IMR-90 (cell line): Measurements from ENCODE around the gene CRYZL1. TPM values are rescaled to one million over a fixed set of nuclear protein-coding genes. Genes with fewer than 3 reads are reported as not detected.
A peak's percentile ranks its signal among the peaks of the same experiment; 100 is the strongest.

Experiments used
- ATAC-seq: fragments of 200-7000 bp; cut with Tn5 transposase; 2 replicates; pipeline ENCODE4 v1.9.1; 2020; ENCODE audit warnings: low read depth, mild to moderate bottlenecking, moderate library complexity
- BruUV-seq: library from RNA; stranded (reverse); fragments of 400-500 nt; replicated peaks from 2 replicates; lab custom pipeline; 2021; lab: Mats Ljungman, UMichigan
- CTCF ChIA-PET: fragments of 300-600 bp; formaldehyde crosslinking; extraction: SDS; loops from one replicate; lab custom pipeline; 2021; ENCODE audit warnings: antibody characterized with exemption; lab: Yijun Ruan, JAX
- POLR2A ChIA-PET: fragments of 300-600 bp; sonication (Branson Sonifier 250); formaldehyde crosslinking; loops from one replicate; lab custom pipeline; 2022; ENCODE audit warnings: antibody characterized with exemption; ENCODE audit not compliant: unreplicated experiment; lab: Charles Lee
- DNase-seq: peaks from one replicate; pipeline ENCODE4 v3.0.0; 2013
- H2AFZ ChIP-seq: replicated peaks from 2 replicates; pipeline ENCODE3; 2013; ENCODE audit warnings: low read length, mild to moderate bottlenecking; ENCODE audit not compliant: poor library complexity
- H2AK5ac ChIP-seq: 2 replicates; pipeline ENCODE4 v1.6.1; 2013; ENCODE audit warnings: low read depth, low read length, inconsistent platforms
- H2AK9ac ChIP-seq: replicated peaks from 2 replicates; pipeline ENCODE3; 2013; ENCODE audit warnings: mild to moderate bottlenecking, low read depth, low read length, moderate library complexity; ENCODE audit not compliant: poor library complexity
- H2BK120ac ChIP-seq: 2 replicates; pipeline ENCODE4 v1.6.1; 2013; ENCODE audit warnings: low read depth, low read length, inconsistent platforms
- H2BK15ac ChIP-seq: 3 replicates; pipeline ENCODE4 v1.6.1; 2013; ENCODE audit warnings: low read depth, low read length, inconsistent platforms
- H2BK20ac ChIP-seq: 2 replicates; pipeline ENCODE4 v1.6.1; 2013; ENCODE audit warnings: low read depth, mild to moderate bottlenecking, inconsistent platforms, low read length, moderate library complexity
- H2BK5ac ChIP-seq: 2 replicates; pipeline ENCODE4 v1.6.1; 2013; ENCODE audit warnings: mild to moderate bottlenecking, low read depth, low read length, inconsistent platforms; ENCODE audit not compliant: poor library complexity, severe bottlenecking
- H3K14ac ChIP-seq: replicated peaks from 2 replicates; pipeline ENCODE4 v1.6.1; 2013; ENCODE audit warnings: low read depth, low read length, inconsistent platforms
- H3K18ac ChIP-seq: 2 replicates; pipeline ENCODE4 v1.6.1; 2013; ENCODE audit warnings: low read depth, low read length, control low read depth
- H3K23ac ChIP-seq: 2 replicates; pipeline ENCODE4 v1.6.1; 2013; ENCODE audit warnings: low read depth, low read length, inconsistent platforms
- H3K27ac ChIP-seq: 2 replicates; pipeline ENCODE4 v1.5.1; 2013; ENCODE audit warnings: mild to moderate bottlenecking, control low read depth, low read length; ENCODE audit not compliant: insufficient read depth
- H3K27me3 ChIP-seq: 2 replicates; pipeline ENCODE4 v1.6.1; 2013; ENCODE audit warnings: low read length; ENCODE audit not compliant: control insufficient read depth, insufficient read depth
- H3K36me3 ChIP-seq: 2 replicates; pipeline ENCODE4 v1.6.1; 2013; ENCODE audit warnings: low read length, mixed read lengths; ENCODE audit not compliant: control insufficient read depth, insufficient read depth
- H3K4ac ChIP-seq: 2 replicates; pipeline ENCODE4 v1.6.1; 2013; ENCODE audit warnings: low read depth, low read length, inconsistent platforms
- H3K4me1 ChIP-seq: 2 replicates; pipeline ENCODE4 v1.6.1; 2013; ENCODE audit warnings: low read length, mixed read lengths; ENCODE audit not compliant: control insufficient read depth, insufficient read depth
- H3K4me2 ChIP-seq: 2 replicates; pipeline ENCODE4 v1.6.1; 2013; ENCODE audit warnings: low read depth, mild to moderate bottlenecking, control low read depth, low read length, moderate library complexity
- H3K4me3 ChIP-seq: 2 replicates; pipeline ENCODE4 v1.5.1; 2013; ENCODE audit warnings: low read depth, mild to moderate bottlenecking, control low read depth, low read length, moderate library complexity; ENCODE audit not compliant: insufficient read depth
- H3K56ac ChIP-seq: 2 replicates; pipeline ENCODE4 v1.6.1; 2013; ENCODE audit warnings: low read length, inconsistent platforms; ENCODE audit not compliant: insufficient read depth; ENCODE audit errors: extremely low read depth
- H3K79me1 ChIP-seq, 2 experiments: 2 replicates each; pipeline ENCODE4 v1.6.1; 2013; ENCODE audit warnings: low read length in 2 of 2, inconsistent platforms in 1 of 2, low read depth in 1 of 2
- H3K9ac ChIP-seq: 2 replicates; pipeline ENCODE4 v1.6.1; 2013; ENCODE audit warnings: low read depth, low read length, control low read depth
- H3K9me1 ChIP-seq: 2 replicates; pipeline ENCODE4 v1.6.1; 2013; ENCODE audit warnings: low read length, inconsistent platforms; ENCODE audit not compliant: insufficient read depth
- H3K9me3 ChIP-seq: 2 replicates; pipeline ENCODE4 v1.6.1; 2013; ENCODE audit warnings: low read length; ENCODE audit not compliant: control insufficient read depth, insufficient read depth
- H4K20me1 ChIP-seq: 2 replicates; pipeline ENCODE4 v1.6.1; 2013; ENCODE audit warnings: low read length, inconsistent platforms; ENCODE audit not compliant: insufficient read depth
- H4K5ac ChIP-seq: 2 replicates; pipeline ENCODE4 v1.6.1; 2013; ENCODE audit warnings: mild to moderate bottlenecking, low read depth, low read length, control low read depth
- H4K8ac ChIP-seq, 2 experiments: 2 replicates each; pipeline ENCODE4 v1.6.1; 2013; ENCODE audit warnings: low read depth in 2 of 2, low read length in 2 of 2, control low read depth in 1 of 2, inconsistent platforms in 1 of 2
- H4K91ac ChIP-seq: 2 replicates; pipeline ENCODE4 v1.6.1; 2013; ENCODE audit warnings: low read depth, low read length, inconsistent platforms; ENCODE audit not compliant: insufficient read depth
- FOS ChIP-seq: fragments of 150-350 bp; IDR thresholded peaks from 2 replicates; pipeline ENCODE4 v1.6.1; 2016; ENCODE audit warnings: low read depth, low read length
- MAFK ChIP-seq: IDR thresholded peaks from 2 replicates; pipeline ENCODE4 v1.6.1; 2012; ENCODE audit warnings: low read depth, low read length, improper control_type of control experiment
- NFE2L2 ChIP-seq: fragments of 150-350 bp; IDR thresholded peaks from 2 replicates; pipeline ENCODE4 v1.6.1; 2016; ENCODE audit warnings: low read depth, mild to moderate bottlenecking, low read length
- WGBS, 2 experiments: methylation state at CpG; one replicate each; pipeline versions ENCODE4 v1.1.5 to v1.1.7; 2013; ENCODE audit warnings: missing lambda C conversion rate in 2 of 2; ENCODE audit not compliant: insufficient read length in 1 of 2; ENCODE audit errors: extremely low coverage in 2 of 2; 5-methylcytosine and 5-hydroxymethylcytosine counted together
- dilution Hi-C: fragments of 300-500 bp; cut with HindIII; formaldehyde crosslinking; loops from one replicate; pipeline ENCODE4 v1.14.3; 2018; ENCODE audit warnings: low sequenced_read_pairs; ENCODE audit not compliant: unreplicated experiment
- in situ Hi-C: fragments of 300-500 bp; cut with MboI; formaldehyde crosslinking; loops from 3 replicates; pipeline ENCODE4 v1.14.3; 2019; ENCODE audit warnings: low sequenced_read_pairs, inconsistent platforms, mixed read lengths
- intact Hi-C: fragments of 100-400 bp; cut with micrococcal nuclease; formaldehyde crosslinking; loops from 2 replicates; pipeline ENCODE4 v1.10.0; 2022
- polyA plus RNA-seq, 3 experiments: library from polyadenylated mRNA; depleted of rRNA; stranded (reverse); fragments of >200 nt; gene quantifications; 2 replicates each; pipeline ENCODE4 v1.2.3, GENCODE V29; 2012; ENCODE audit warnings: low replicate concordance in 1 of 3
- total RNA-seq: library from RNA; depleted of rRNA; stranded (reverse); fragments of >200 nt; gene quantifications from 2 replicates; pipeline ENCODE4 v1.2.3, GENCODE V29; 2012

Gene CRYZL1
- total and polyA plus RNA-seq, 2 of the 4 experiments (the other 2 are of a cell fraction) = 19.9 to 28.5 TPM

GRCh38 chr21:33578959-33579542 is 62.5 kb downstream of the CRYZL1 start:
- no peak overlapping the region for H3K9ac ChIP-seq
- CTCF ChIA-PET = no interaction called here

More at GRCh38 chr21:33578959-33579542, 62.5 kb downstream of the CRYZL1 start:
- Histone ChIP-seq H2AK5ac (no peak overlapping the region), H2BK120ac (no peak overlapping the region), H4K20me1 (peaks cover 21% of the 10 kb centered on the region), H3K27ac (peak overlapping the region; percentile 57; the same call in 1 of the 2 replicates), H3K27me3 (no peaks in the 10 kb centered on the region), H4K8ac (0 out of 4 replicates have a peak overlapping the region, but pooled peaks of 1 of the 2 experiments have one; percentile 4), H3K14ac (peak overlapping the region; percentile 53; the same call in 1 of the 2 replicates), H2BK5ac (peak overlapping the region; percentile 32), H3K56ac (no peak overlapping the region), H3K79me1 (peaks cover 0 to 28% of the 10 kb centered on the region in 2 experiments; a peak in 2 of 4 replicates), H4K91ac (0 out of 2 replicates have a peak overlapping the region, but pooled peaks have one; percentile 31), H3K4ac (no peak overlapping the region), H4K5ac (no peak overlapping the region; the same call in 1 of the 2 replicates), H3K4me1 (peaks cover 2% of the 10 kb centered on the region; the same call in 1 of the 2 replicates), H3K18ac (peak overlapping the region; percentile 20; the same call in 1 of the 2 replicates), H3K36me3 (peaks cover 27% of the 10 kb centered on the region), H3K23ac (peak overlapping the region; percentile 76; the same call in 1 of the 2 replicates), H2AFZ (no peak overlapping the region), H3K9me3 (no peaks in the 10 kb centered on the region), H2BK15ac (no peak overlapping the region), H2BK20ac (0 out of 2 replicates have a peak overlapping the region, but pooled peaks have one; percentile 23), H3K4me2 (peak overlapping the region; percentile 35; the same call in 1 of the 2 replicates), H3K9me1 (no peaks in the 10 kb centered on the region), H3K4me3 (no peak overlapping the region), H2AK9ac (no peak overlapping the region)
- intact Hi-C loops (no loop called here), dilution Hi-C loops (no loop called here), in situ Hi-C loops (no loop called here)
- DNase-seq (peak; percentile 58), ATAC-seq (peak; percentile 44)
- no TSS peak for BruUV-seq
- TF ChIP-seq FOS (no peak), MAFK (peak; percentile 74), NFE2L2 (peak; percentile 97)
- POLR2A ChIA-PET = no interaction called here
- WGBS, 2 experiments = 60% methylated on average over 1 of the region's 7 CpGs; no CpG with 5 or more reads in 1 of the 2 experiments
